KG1 (cell line): ENCODE data around the gene NRCAM.
A peak's percentile ranks its signal among the peaks of the same experiment; 100 is the strongest.

ENCODE experiments used
- DNase-seq: peaks from one replicate; lab custom pipeline; 2025; lab: John Stamatoyannopoulos, UW

The NRCAM gene

DNA sequence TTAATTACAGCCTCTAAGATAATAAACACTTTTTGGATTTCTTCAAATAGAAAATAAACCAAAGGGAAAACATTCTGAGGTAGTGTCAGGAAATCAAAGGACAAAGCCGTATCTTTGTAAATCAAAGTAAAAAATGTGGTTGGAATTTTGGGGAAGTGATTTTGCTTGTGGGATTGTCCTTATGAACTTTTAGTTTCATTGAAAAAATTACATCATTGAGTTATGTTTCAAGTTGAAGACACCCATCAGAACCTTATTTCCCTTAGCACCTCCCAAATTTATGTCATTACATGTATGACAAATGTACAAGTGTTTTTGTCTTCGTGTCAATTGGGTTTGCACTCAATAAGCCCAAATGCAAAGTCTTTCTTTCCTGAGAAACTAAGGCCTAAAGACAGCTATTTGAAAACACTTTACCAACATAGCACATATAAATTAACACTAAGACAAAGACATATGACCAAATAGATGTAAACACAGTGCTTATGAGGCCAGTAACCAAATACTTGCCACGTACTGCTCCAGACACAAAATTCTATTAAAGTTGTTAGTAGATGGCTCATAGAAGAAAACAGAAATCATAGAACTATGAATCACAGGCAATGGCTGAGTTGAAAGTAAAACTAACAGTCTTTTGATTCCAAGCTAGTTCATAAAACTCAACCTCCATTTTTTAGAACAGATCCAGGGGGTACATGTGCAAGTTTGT lies 299.2 kb downstream of the NRCAM start:
- DNase-seq: no peak

DNA sequence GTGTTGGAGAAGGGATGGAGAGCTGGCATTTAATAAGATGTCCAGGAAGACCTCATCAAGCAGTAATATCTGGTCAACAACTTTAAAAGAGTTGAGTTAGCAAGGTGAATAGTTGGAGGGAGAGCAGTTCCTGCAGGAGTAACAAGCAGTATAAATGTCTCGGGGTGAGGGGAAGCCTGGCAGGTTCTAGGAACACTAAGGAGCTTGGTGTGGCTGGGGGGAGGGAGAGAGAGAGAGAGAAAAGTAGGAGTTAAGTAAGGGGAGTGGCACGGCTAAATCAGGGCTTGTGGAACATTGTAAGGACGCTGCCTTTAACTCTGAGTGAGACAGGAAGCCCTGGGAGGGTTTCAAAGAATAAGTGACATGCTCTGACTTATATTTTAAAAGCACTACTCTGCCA lies 304.0 kb downstream of the NRCAM start:
- no peak for DNase-seq

DNA sequence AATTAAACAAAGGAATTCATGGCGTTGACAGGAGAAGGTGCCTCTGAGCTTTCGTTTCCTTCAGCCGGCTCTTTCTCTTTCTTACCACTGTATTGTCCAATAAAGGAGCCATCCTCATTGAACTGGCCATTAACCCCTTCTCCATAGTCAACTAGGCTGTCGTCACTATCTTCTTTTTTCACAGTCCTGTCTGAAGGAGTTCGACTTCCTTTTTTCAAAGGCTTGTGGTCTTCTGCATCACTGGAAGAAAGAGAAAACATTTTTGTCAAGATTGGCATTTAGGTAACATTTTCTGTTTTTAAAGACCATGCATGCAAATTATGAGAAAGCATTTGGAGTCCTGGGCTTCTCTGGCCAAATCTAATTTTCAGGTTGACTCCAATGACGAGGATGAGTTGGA lies 306.3 kb downstream of the NRCAM start:
- DNase-seq: no peak

DNA sequence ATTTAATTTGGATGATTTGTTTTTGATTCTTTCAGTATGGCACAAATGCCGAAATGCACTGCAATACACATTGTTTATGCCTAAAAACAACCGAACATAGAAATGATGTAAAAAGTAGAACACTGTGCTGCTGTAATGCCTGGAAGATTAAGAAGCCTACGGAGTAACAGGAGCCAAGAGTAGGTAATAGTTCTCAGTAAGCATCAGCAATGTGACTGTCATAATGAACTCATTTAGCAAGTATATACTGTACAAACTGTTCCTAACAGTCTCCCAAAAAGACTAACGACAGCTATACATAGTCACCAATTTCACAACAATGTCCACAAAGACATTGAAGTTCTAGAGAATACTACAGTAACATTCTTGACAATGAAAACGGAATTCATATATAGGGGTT lies 307.1 kb downstream of the NRCAM start:
- DNase-seq: no peak

DNA sequence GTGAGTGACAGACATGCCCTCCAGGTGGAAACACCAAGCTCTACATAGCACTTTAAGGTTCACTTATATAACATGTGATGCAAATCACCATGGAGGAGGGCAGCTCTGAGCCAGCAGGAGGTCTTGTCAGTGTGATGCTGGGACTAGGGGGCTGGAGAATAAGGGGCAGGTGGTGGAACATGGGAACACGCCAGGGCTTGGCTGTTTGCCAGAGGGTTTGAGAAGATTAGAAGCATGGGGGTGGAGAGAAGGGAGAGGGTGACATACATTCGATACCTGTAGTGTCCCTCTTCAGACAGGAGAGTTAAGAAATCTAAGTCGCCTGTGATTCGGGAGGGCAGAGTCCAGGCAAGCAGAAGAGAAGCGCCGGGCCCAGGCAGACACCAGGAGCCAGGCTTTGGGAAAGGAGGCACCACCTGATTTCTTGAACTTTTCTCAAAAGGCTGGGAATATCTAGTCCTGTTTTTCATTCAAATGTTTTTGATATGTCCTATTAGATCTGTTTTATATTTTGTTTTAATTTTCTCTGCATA lies 309.1 kb downstream of the NRCAM start:
- DNase-seq: no peak

DNA sequence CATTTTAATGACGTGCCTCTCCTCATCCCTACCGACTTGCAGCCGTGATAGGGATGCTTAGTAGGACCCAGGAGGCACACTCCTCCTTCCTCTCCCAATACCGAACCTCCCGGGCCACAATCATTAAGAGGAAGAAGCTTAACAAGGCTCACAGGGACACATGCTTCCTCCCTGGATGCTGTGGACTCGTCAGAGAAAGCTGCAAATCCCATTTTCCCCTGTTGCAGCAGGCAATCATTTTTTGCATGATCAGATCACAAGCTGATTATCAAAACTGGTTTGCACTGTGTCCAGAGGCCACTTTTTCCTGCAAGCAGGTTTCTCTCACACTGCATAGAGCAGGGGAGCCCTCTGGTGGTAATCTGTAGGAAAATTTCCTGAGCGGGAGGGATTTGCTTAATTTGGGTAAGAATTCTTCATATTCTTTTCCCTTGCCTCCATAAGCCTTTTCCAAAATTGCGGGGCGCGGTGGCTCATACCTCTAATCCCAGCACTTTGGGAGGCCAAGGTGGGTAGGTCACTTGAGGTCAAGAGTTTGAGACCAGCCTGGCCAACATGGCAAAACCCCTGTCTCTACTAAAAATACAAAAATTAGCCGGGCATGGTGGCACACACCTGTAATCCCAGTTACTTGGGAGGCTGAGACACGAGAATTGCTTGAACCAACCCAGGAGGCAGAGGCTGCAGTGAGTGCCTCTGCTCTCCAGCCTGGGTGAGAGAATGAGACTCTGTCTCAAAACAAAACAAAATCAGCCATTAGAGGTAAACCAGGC lies 310.0 kb downstream of the NRCAM start:
- no peak for DNase-seq

DNA sequence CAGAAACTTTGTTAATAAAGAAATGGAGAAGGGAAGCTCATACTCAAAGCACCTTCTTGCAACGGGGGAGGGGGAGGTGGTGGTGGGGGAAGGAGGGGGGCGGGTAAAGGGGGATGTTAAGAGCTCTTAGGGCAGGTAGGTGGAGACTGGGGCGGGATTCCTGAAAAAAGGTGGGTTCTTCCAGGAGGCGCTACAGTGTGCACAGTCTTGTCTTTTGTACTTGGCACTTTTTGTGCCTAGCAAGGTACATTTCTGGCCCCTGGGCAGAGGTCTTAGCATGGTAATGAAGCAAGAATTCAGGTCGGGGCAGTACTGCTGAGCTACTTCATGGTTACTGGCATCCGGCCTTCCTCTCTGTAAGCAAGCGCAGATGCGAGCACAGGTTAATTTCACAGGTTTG lies 310.8 kb downstream of the NRCAM start:
- DNase-seq: no peak

DNA sequence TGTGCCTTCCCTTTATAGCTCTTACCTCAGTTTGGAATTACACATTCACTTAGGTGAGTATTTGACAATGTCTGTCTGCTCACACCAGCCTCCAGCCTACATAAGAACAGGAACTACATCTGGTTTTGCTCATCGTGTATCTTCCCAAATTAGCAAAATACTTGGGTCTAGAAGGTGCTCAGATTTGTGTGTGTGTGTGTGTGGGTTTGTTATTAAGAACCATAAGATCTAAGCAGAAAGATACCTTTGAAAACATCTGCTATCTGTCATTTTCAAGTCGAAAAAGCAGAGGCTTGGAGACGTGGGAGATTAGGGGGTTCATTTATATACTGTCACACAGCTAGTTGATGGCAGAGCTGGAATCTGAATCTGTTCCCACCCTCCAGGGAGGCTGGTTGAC lies 311.3 kb downstream of the NRCAM start:
- DNase-seq: no peak

DNA sequence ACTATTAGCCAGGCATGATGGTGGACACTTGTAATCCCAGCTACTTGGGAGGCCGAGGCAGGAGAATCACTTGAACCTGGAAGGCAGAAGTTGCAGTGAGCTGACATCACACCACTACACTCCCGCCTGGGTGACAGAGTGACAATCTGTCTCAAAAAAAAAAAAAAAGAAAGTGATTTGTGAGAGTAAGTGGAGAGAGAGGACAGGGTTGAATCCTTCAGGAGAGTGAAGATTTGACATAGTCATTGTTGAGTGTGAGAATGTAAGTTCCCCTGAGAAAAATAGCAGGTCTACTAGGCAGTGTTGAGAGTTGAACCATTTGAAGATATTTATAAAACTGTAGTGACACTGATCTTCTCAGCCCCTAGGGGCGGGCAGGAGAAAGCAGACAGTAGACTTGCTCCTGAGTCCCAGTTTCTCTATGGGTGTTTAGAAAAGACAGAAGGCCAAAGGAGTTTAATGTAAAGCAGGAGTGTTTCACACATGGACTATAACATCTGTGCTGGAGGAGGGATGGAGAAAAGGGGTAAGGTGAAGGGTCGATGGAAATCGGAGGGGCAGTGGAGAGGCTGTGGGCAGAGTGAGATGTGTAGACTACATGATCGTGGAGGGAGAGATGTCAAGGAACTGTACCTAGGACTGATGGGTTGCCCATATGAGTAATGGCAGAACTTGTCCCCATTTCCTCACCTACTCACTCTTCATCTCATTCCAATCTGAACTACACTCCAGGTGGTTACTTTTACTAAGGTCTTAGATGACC lies 312.4 kb downstream of the NRCAM start:
- no peak for DNase-seq

DNA sequence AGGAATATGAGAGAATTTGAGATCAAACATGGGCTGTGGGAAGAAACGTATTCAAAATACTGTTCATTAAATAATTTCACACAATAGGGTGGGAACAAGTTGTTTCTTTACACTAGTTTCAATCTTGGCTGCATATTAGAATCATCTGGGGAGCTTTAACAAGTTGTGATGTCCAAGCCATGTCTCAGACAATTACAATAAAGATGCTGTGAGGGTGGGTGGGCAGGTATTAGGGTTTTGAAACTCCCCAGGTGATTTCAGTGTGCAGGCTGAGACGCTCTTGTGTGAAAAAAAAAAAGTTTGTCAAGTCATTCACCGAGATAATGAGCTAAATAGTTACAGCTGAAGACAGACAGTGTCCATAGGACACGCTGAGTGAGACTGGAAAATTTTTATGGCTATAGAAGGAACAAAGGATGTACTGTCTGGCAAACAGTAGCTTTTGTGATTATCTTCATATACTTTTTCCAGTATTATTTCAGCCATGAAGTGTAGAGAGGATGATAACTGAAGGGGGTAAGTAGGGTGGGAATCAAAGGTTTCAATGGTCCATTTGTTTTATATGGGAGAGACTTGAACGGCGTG lies 313.5 kb downstream of the NRCAM start:
- DNase-seq: no peak

DNA sequence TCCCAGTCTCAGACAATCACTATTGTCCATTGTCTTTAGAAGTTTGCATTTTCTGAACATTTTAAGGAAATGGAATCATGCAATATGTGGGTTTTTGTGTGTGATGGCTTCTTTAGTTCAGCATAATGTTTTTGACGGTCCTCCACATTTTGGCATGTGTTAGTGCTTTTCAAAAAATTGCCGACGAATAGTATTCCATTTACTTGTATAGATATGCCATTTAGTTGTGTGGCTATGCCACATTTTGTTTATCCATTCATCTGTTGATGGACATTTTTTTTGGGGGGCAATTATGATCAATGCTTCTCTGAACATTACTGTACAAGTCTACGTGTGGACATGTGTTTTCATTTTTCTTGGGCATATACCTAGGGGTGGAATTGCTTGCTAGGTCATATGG lies 314.1 kb downstream of the NRCAM start:
- DNase-seq: no peak

DNA sequence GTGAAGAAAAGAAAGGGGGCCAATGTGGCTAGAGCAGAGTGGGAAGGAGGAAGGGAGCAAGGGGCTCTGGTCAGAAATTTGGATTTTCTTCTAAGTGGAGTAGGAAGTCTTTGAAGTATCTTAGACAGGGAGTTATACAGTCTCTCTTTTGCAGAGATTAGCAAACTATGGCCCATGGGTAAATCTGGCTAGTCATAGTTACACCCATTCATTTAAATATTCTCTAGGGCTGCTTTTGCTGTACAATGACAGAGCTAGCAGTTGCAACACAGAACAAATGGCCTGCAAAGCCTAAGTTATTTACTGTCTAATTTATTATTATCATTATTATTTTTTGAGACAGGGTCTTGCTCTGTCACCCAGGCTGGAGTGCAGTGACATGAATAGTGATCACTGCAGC lies 315.6 kb downstream of the NRCAM start:
- no peak for DNase-seq

DNA sequence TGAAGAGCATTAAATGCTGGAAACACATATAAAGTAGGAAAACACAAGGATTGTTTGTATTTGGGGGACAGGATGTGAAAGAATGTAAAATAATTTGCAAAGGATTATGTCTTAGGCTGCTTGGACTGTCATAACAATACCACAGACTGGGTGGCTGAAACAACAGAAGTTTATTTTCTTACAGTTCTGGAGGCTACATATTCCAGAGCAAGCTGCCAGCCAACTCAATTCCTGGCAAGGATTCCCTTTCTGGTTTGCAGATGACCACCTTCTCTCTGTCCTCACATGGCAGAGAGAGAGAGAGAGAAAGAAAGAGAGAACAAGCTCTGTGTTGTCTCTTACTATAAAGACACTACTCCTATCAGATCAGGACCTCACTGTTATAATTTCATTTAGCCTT lies 317.3 kb downstream of the NRCAM start:
- DNase-seq: no peak

DNA sequence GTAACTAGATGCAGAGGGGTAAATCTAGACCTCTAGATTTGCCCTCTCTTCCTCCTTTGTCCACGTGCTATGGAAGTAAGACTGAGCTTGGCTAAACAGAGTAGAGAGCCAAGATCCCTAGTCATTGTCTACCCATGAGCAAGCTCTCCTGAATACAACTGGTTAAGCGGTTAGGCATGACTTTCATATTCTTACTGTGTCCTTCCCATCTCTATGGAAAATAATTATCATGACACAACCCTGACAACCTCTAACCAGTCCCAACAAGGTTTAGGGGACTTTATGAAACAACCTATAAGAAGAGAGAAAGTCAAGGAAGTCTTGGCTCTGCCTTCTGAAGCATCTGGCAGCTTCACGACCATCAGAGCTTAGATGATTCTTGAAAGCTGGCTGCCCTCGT lies 318.2 kb downstream of the NRCAM start:
- DNase-seq: no peak

DNA sequence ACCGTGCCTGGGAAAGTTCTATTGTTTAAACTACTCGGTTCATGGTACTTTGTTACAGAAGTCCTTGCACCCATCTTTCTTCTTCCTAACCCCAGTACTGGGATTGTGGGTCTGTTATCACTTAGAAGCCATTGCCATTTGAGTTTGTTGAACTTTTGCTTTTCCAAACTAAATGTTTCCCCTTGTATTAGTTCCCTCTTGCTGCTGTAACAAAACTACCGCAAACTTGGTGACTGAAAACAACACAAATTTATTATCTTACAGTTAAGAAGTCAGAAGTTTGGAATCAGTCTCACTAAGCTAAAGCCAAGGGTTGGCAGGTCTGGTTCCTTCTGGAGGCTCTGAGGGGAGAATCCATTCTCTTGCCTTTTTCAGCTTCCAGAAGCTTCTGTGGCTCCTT lies 319.2 kb downstream of the NRCAM start:
- DNase-seq: no peak

DNA sequence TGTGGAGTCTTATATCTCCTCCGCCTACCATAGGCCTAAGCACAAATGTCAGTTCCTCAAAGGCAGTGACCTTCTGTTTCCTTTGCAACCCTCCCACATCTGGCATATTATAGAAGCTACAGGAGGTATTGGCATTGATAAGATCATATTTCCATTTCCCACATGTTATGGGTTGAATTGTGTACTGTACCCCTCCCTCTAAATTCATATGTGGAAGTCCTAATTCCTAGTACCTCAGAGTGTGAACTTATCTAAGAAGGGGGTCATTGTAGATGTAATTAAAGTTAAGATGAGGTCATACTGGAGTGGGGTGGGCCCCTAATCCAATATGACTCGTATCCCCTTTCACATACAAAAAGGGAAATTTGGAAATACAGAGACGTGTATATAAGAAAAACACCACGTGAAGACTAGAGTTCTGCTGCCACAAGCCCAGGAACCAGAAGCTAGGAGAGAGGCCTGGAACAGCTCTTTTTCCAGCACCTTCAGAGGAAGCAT lies 320.0 kb downstream of the NRCAM start:
- peak; percentile 78 for DNase-seq

DNA sequence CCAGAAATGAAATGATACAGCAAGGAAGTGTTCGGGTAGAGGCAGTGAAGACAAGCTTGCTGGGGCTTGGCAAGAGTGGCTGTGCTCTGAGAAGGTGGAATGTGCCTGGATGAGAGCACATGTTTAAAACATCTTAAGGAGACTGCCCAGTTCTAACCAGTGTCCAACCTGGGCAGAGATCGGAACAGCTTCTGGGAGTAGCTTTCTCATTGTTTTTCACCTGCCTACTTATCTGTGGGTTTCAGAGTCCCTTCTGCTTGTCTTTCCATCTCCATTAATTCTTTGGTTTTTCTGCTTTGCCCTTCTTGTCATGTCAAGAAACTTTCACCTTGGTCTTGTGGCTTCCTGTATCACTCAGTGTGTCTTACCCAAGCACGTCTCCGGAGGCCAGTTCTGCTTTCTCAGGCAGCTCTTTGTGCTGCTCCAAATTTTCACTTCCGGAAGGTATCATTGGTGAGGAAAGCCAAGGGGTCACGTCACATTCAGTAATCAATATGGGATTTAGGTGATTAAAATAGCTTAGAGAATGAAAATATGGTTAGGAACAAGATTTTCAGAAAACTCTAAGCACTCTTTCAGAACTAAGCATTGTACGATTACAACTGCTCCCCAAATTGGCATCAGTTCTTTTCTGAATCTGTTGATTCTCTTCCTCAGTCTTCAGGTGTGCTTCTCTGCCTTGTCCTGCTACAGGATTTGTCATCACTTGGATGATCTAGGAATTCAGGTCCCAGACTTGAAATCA lies 320.6 kb downstream of the NRCAM start:
- DNase-seq: peak; percentile 51

DNA sequence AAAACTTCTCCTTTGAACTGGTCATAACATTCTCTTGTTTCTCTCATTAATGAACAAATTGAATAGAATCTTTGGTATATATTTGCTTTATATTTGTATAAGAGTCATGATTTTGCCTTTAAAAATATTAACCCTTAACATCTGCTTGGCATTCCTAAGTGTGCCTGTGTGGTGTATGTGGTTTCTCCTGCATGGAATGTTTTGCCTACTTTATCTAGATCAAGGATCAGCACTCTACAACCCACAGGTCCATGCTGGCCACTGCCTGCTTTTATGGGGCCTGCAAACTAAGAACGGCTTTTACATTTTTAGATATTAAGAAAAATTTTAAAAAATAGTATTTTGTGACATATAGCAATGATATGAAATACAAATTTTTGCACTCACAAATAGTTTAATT lies 321.8 kb downstream of the NRCAM start:
- no peak for DNase-seq

DNA sequence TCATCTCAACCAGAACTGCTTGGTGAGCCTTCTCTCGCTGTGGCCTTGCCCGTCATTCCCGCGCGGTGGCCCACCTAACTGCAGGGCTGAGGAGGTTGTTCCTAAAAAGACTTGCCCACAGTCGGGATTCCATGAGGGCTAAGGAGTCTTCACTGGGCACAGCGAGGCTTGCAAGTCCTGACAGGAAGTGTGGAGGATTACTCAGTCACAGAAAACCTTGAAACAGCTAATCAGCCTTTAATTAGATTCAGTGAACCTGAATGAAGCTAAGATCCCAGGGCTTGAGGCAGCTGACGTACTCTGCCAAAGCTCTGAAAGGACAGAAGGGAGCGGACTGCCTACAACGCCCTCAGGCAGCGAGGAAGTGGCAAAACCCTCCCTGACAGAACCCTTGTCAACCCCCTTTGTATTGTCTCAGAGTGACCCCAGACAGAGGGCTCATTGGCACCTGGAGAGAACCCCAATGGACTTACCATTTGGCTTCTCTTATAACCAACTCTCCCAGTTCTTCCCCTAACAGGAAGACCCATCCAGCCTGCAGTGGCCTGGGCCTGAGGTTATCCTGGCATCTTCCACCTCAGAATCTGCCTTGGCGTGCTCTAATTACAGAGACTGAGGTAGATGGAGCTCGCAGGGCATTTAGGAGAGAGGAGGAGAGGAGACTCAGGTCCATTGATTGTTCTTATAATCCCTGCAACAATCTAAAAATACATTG lies 323.5 kb downstream of the NRCAM start:
- no peak for DNase-seq

DNA sequence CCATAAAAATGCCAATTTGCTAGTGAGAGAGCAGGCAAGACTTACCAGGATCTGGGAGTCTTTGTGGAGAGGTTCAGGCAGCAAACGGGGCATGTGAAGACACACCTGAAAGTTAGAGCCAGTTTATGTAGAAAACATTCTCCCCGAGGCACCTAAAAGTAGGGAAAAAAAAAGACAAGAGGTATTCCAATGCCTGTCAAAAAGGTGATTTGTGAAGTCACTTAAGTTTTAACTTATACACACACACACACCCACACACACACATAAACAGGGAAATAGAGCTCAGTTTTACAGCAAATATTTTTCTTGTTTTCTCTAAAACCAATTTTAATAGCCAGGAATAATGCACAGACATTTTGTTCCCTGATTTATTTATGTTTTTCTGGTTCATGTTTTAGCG lies 326.0 kb downstream of the NRCAM start, which contains the start of gene LAMB4:
Gene LAMB4 (minus strand): TSS at position 101 of the 400 bp plus-strand sequence. CDS start 7,197 bp downstream, outside the sequence.
- no peak for DNase-seq
